ENCODE measurements around the gene ZRANB3. TPM values are rescaled to one million over a fixed set of nuclear protein-coding genes. Genes with fewer than 3 reads are reported as not detected.

ZRANB3 gene
- total RNA-seq, 1 donor from 2014 or later: 7.9 TPM

DNA sequence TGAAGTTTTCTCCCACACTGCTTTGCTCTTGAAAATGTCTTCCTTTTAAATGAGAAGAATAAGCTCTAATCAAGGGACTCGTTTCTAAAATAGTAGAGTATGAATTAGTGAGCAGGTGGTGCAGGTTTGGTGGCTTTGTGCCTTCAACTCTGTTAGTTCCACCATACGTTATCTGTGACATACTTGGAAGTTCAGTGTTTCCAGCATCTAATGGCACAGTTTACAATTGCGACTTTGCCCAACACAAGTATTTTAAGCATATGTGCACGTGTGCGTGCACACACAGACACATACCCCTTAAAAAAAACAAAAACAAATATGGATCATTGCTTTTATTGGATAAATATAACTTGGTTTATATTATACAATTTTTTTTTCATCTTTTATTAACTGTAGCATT, 367.1 kb downstream of the ZRANB3 start:
- no peak for DNase-seq (ENCODE audit: low read depth)

DNA sequence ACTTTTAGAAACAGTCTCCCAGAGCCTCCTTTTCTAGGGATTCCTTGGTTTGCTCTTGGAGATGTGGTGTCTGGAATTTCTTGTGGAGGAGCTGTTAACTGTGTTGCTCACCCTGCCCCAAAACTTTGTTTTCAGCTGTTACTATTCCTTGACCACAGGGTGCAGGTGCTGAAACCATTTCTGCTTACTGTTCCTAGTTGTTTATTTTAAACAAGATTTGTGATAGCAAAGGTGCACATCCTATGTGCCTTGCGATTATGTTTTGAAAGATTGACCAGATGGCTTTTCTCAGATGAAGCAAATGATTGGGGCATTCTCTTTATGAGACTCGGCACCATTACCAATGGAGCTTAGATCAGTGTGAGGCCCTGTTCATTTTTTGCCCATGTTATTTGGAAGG, 367.7 kb downstream of the ZRANB3 start:
- TF ChIP-seq, protein P1, sequence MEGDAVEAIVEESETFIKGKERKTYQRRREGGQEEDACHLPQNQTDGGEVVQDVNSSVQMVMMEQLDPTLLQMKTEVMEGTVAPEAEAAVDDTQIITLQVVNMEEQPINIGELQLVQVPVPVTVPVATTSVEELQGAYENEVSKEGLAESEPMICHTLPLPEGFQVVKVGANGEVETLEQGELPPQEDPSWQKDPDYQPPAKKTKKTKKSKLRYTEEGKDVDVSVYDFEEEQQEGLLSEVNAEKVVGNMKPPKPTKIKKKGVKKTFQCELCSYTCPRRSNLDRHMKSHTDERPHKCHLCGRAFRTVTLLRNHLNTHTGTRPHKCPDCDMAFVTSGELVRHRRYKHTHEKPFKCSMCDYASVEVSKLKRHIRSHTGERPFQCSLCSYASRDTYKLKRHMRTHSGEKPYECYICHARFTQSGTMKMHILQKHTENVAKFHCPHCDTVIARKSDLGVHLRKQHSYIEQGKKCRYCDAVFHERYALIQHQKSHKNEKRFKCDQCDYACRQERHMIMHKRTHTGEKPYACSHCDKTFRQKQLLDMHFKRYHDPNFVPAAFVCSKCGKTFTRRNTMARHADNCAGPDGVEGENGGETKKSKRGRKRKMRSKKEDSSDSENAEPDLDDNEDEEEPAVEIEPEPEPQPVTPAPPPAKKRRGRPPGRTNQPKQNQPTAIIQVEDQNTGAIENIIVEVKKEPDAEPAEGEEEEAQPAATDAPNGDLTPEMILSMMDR (conservative IDR thresholded peaks at IDR 0.05; ENCODE audit: low read depth, low read length): no peak
- no peak overlapping the region for H3K4me3 ChIP-seq (ENCODE audit: low read depth, low read length)
- DNase-seq (ENCODE audit: low read depth): no peak

More for the DNA sequence above, 367.1 kb downstream of the ZRANB3 start:
- H3K4me3 ChIP-seq (ENCODE audit: low read depth, low read length): no peak overlapping the region
- TF ChIP-seq, protein P1 (conservative IDR thresholded peaks at IDR 0.05; ENCODE audit: low read depth, low read length): no peak

DNA sequence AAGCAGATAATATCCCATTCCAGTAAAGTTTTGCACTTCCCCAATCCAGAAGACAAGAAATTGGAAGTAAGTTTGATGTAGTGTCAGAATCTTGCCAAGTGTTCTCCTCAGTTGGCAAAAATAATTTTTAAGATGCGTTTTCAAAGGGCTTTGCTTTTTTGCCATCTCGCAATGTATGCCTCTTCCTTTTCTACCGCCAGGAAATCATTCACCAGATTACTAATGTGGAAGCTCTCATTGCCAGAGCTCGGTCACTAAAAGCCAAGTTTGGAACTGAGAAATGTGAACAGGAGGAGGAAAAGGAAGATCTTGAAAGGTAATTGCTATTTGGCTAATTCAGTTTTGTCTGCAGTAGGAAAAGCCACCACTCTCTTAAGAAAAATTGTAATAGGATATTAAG, 368.2 kb downstream of the ZRANB3 start:
- no peak overlapping the region for H3K4me3 ChIP-seq (ENCODE audit: low read depth, low read length)
- TF ChIP-seq, protein P1 (conservative IDR thresholded peaks at IDR 0.05; ENCODE audit: low read depth, low read length): no peak
- no peak for DNase-seq (ENCODE audit: low read depth)

DNA sequence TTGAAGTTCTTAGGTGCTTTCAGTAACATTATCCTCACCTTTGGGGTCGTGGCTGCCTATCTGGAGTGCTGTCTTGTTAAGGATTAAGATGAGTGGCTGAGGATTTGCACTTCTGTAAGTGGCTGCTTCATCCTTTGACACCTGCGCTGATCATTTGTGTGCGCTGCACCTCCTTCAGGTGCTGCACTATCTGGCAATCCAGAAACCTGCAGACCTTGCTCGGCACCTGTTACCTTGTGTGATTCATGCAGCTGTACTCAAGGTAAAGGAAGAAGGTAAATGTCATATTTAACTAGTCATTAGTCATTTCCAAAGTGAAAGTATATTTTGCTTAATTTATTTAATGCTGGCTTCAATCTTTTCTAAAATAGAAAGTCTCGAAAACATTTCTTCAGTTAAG, 368.6 kb downstream of the ZRANB3 start:
- DNase-seq (ENCODE audit: low read depth): no peak
- TF ChIP-seq, protein P1 (conservative IDR thresholded peaks at IDR 0.05; ENCODE audit: low read depth, low read length): no peak
- no peak overlapping the region for H3K4me3 ChIP-seq (ENCODE audit: low read depth, low read length)

DNA sequence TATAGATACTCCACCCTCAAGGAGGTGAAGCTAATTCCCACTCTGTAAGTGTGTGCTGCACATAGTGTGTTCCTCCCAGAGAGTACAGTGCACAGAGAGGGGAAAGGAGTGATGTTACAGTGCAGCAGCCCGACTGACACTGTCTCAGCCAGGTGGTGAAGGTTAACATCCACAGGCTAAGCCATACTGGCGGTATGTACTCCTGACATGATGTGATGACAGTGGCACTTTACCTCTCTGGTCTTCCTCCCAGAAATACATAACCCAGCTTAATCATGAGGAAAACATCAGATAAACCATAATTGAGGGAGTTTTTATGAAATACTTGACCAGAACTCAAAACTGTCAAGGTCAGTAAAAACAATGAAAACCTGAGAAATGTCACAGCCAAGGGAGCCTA, 371.8 kb downstream of the ZRANB3 start:
- TF ChIP-seq, protein P1 (conservative IDR thresholded peaks at IDR 0.05; ENCODE audit: low read depth, low read length): no peak
- no peak for DNase-seq (ENCODE audit: low read depth)
- H3K4me3 ChIP-seq (ENCODE audit: low read depth, low read length): no peak overlapping the region

DNA sequence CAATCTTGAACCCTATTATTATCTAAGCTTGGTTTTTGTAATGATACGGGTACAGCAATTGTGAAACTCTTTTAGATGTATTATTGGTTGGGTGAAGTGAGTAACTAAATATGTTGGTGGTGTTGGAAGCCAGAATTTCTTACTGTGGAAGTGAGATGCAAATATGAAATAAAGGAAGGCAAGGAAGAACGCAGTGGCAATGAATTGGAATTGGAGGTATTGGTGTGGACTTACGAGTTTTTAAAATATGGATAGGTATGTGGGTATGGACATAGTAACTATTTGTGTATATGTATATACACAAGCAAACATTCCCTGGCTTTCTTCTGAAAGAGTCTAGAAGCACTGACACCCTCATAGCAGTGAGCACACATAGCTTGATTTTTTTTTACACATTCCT, 373.2 kb downstream of the ZRANB3 start:
- no peak overlapping the region for H3K4me3 ChIP-seq (ENCODE audit: low read depth, low read length)
- no peak for DNase-seq (ENCODE audit: low read depth)
- TF ChIP-seq, protein P1 (conservative IDR thresholded peaks at IDR 0.05; ENCODE audit: low read depth, low read length): no peak

DNA sequence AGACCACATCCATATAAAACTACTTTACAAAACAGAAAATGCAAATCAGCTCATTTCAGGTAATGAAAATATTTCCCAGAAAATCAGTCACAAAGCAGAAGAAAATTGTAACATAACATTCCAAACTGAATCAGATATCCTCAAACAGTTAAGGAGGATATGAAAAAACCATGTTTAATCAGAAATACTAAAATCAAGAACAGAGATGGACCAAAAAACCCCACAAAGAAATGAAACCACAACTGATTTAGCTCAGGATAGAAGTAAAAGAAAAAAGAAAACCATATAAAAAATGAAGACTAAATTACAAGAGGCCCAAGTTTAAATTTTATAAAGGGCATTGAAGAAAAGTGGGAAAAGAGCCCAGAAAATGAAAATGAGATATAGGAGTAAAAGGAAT, 376.1 kb downstream of the ZRANB3 start:
- no peak for DNase-seq (ENCODE audit: low read depth)
- TF ChIP-seq, protein P1 (conservative IDR thresholded peaks at IDR 0.05; ENCODE audit: low read depth, low read length): no peak
- no peak overlapping the region for H3K4me3 ChIP-seq (ENCODE audit: low read depth, low read length)
